HEK293T (cell line): ENCODE results near the gene GLTP.

ENCODE experiments used
- BHLHE40 ChIP-seq: fragments of 450-650 bp; IDR thresholded peaks from 2 replicates; pipeline ENCODE4 v1.6.1; 2016; ENCODE audit warnings: mild to moderate bottlenecking, moderate library complexity, borderline replicate concordance
- ELF4 ChIP-seq: fragments of 450-650 bp; IDR thresholded peaks from 2 replicates; pipeline ENCODE4 v1.6.1; 2017; ENCODE audit warnings: antibody characterized with exemption
- FOXA1 ChIP-seq: fragments of 450-650 bp; IDR thresholded peaks from 2 replicates; pipeline ENCODE4 v1.6.1; 2016; ENCODE audit warnings: mild to moderate bottlenecking
- FOXK2 ChIP-seq: fragments of 450-650 bp; IDR thresholded peaks from 2 replicates; pipeline ENCODE4 v1.6.1; 2016; ENCODE audit warnings: mild to moderate bottlenecking
- FOXM1 ChIP-seq: fragments of 450-650 bp; IDR thresholded peaks from 2 replicates; pipeline ENCODE4 v1.6.1; 2017; ENCODE audit warnings: mild to moderate bottlenecking, borderline replicate concordance
- HDGF ChIP-seq: fragments of 450-650 bp; IDR thresholded peaks from 2 replicates; pipeline ENCODE4 v1.6.1; 2017; ENCODE audit warnings: antibody characterized with exemption, borderline replicate concordance
- L3MBTL2 ChIP-seq: fragments of 450-650 bp; conservative IDR thresholded peaks from 2 replicates; pipeline ENCODE4 v1.6.1; 2016; ENCODE audit warnings: mild to moderate bottlenecking
- SP1 ChIP-seq: fragments of 450-650 bp; IDR thresholded peaks from 2 replicates; pipeline ENCODE4 v1.6.1; 2017
- SUZ12 ChIP-seq: fragments of 450-650 bp; IDR thresholded peaks from 2 replicates; pipeline ENCODE4 v1.6.1; 2016; ENCODE audit warnings: mild to moderate bottlenecking
- TARDBP ChIP-seq: fragments of 450-650 bp; IDR thresholded peaks from 2 replicates; pipeline ENCODE4 v1.6.1; 2016
- ZNF384 ChIP-seq: fragments of 450-650 bp; IDR thresholded peaks from 2 replicates; pipeline ENCODE4 v1.6.1; 2016

GRCh38 chr12:109844091-109844490, 36.2 kb downstream of the GLTP start:
- TF ChIP-seq ZNF384 (no peak), ELF4 (no peak), SP1 (no peak), SUZ12 (no peak), FOXK2 (no peak), BHLHE40 (no peak), L3MBTL2 (no peak), FOXM1 (no peak), FOXA1 (no peak), TARDBP (no peak), HDGF (no peak)
